GM18498 (cell line): ENCODE data around the gene CPNE2.

Experiments used
- ATAC-seq: cut with Tn5 transposase; IDR thresholded peaks from one replicate; pipeline ENCODE4 v1.9.1; 2021; ENCODE audit warnings: mild to moderate bottlenecking, moderate library complexity; ENCODE audit not compliant: unreplicated experiment

The CPNE2 gene

DNA sequence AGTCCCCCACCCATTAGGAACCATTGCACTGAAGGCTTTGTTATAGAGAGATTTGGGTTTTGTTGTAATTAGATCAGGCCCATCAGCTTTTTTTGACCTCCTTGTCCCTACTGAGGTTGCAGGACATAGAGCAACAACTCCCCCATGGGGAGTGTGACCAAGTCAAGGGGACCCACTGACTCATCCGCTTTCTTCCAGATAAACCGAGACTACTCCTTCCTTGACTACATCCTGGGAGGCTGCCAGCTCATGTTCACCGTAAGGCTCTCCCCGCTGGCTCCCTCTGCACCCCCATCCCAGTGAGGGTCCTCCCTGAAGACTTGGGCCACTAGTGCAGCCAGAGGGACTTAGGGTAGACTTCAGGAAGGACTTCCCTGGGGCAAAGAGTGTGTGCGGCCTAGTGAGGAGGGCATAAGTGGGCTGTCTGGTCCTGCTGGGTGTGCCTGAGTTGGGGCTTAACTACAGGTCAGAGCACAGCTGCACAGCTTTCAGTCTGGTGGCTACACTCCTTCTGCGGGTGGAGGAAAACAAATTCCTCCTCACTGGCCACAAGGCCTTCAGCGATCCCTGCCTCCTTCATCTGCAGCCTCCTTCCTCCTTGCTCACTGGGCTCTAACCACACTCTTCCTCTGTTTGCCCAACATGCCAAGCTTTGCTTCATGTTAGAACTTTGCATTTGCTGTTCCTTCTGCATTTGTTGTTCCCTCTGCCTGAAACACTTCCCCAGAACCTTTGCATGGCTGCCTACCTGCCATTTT, 31.0 kb downstream of the CPNE2 start:
- ATAC-seq, result no peak

DNA sequence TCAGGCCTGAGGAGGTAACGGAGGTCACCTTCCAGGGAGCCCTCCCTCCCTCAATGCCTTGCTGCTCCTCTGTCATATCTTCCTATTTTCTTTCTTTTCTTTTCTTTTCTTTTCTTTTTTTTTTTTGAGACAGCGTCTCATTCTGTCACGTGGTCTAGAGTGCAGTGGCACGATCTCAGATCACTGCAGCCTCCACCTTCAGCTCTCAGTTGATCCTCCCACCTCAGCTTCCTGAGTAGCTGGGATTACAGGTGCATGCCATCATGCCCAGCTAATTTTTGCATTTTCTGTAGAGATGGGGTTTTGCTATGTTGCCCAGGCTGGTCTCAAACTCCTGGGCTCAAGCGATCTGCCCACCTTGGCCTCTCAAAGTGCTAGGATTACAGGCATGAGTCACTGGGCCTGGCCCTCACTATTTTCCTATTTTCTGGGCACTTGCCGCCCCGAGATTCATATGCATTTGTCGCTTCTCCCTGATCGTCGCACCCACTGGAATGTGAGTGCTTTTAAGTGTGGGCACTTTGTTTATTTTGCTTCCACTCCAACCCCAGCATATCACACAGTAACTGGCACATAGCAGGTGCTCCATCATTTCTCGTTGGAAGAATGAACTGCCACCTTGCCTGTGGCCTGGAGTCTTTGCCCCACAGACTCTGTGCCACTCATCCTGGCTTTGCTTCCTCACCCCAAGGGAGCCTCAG, 31.7 kb downstream of the CPNE2 start:
- no peak for ATAC-seq

GRCh38 chr16:57125376-57125775, 33.0 kb downstream of the CPNE2 start:
- no peak for ATAC-seq

DNA sequence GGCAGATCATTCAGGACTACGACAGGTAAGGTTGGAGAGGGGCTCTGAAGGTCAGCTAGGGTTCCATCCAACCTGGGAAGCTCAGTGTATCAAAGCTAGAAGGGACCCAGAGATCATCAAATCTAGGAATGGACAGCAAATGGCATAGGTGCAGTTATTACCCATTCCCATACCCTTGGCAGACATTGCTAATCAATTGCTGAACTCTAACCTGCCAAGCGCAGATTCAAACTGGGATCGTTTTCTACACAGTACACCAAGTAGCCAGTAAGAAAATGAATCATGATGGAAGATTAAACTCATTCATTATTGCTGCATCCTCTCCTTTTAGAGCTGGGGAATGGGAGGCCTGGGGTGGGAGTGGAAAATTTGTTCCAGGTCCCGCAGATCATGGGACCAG, 33.6 kb downstream of the CPNE2 start:
- no peak for ATAC-seq

- ATAC-seq, result no peak
Observed at GRCh38 chr16:57126411-57126810, 34.0 kb downstream of the CPNE2 start.

DNA sequence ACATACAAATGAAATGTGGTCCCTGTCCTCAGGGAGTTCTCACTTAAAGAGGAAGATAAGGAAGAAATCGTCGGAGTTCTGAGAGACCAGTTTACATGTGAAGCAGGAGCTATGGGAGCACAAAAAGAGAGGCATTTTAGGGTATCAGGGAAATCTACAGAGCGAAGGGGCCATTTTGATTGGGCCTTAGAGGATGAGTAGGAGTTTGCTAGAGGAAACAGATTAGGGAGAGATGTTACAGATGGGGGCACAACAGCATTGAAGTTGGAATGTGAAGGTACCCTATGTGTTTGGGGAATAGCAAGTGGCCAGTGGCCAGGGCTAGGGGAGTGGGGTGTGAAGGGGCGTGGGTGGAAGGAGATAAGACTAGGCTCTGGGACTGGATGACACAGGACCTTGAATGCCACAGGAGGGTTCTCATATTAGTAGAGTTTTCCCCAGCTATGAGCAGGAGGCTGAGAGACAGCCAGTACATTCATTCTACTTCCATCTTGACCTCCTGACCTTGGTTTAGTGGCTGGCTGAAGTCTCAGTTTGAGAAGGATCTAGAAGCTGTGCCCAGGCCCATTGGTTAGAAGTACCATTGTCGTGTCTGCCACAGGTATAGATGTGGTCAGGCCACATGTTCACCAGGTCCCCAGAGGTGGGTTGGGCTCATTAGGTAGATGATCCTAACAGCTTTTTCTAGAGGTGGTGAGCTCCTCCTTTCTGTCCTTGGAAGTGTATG, 34.8 kb downstream of the CPNE2 start:
- ATAC-seq, result peak; percentile 38

DNA sequence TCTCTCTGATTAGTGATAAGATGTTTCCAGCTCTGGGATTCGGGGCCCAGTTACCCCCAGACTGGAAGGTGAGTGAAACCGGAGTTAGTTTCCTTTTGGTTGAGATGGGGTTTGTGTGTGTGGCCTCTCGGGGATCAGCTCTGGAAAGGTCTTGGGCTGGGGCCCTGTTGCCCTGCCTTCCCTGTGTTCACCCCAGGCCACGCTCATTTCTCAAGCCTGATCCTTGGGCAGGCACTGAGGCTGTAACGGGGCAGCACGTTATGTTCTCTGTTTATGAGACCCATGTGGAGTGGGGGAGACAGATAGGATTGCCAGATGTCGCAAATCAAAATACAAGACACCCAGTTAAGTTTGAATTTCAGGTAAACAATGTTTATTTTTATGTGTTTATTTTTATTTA, 35.5 kb downstream of the CPNE2 start:
- no peak for ATAC-seq

- no peak for ATAC-seq
Observed at GRCh38 chr16:57128771-57129389, 36.5 kb downstream of the CPNE2 start.

- ATAC-seq, result no peak
Observed at GRCh38 chr16:57130950-57131321, 38.6 kb downstream of the CPNE2 start.

GRCh38 chr16:57131351-57131970, 39.1 kb downstream of the CPNE2 start:
- no peak for ATAC-seq

- no peak for ATAC-seq
Observed at GRCh38 chr16:57132470-57132869, 40.1 kb downstream of the CPNE2 start.

GRCh38 chr16:57133031-57133430, 40.6 kb downstream of the CPNE2 start:
- no peak for ATAC-seq

GRCh38 chr16:57133886-57134285, 41.5 kb downstream of the CPNE2 start:
- no peak for ATAC-seq

DNA sequence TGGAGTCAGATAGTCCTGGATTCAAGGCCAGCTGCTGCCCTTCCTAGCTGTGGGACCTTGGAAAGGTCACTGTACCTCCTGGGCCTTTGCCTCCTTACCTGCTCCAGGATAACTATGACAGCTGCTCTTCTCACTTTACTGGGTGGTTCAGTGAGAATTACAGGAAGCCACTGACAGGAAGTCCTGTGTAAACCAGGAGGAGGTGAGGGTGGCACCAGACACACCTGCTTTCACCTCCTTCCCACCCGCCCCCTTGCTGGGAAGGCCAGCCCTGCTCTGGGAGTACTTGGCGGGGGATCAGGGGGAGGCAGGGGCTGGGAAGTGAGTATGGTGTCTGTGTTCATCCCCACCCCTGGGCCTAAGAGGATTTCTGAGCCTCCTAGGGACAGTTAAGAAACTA, 42.6 kb downstream of the CPNE2 start:
- ATAC-seq, result no peak

- no peak for ATAC-seq
Observed at GRCh38 chr16:57137043-57137442, 44.7 kb downstream of the CPNE2 start.

GRCh38 chr16:57137566-57138273, 45.3 kb downstream of the CPNE2 start:
- ATAC-seq, result no peak

DNA sequence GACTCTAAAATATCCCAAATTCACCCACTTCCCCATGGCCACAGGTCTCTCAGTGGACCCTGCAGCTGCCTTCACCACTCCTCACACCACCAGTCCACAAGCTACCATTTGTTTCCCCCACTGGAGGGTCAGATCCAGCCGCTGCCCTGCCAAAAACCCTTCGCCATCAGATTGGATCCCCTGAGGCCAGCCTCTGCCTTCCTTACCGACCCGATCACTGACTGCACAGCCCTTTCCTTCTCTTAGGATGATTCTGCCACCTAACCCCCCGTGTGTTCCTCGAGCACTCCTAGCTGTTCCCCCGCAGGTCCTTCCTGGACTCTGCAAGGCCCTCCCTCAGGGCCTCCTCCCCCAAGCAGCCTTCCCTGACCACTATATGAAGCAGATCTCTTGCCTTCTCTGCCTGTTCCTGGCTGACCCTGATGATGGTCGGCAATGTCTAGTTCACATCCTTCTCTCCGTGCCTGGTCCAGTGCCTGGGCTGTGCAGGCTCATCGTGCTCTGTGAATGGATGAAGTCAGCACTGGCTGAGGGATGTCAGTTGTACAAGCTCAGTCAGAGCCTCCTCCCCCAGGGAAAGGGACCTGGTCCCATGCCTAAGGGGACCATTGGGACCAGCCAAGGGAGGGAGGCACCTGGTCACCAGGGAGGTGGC, 46.0 kb downstream of the CPNE2 start:
- no peak for ATAC-seq

DNA sequence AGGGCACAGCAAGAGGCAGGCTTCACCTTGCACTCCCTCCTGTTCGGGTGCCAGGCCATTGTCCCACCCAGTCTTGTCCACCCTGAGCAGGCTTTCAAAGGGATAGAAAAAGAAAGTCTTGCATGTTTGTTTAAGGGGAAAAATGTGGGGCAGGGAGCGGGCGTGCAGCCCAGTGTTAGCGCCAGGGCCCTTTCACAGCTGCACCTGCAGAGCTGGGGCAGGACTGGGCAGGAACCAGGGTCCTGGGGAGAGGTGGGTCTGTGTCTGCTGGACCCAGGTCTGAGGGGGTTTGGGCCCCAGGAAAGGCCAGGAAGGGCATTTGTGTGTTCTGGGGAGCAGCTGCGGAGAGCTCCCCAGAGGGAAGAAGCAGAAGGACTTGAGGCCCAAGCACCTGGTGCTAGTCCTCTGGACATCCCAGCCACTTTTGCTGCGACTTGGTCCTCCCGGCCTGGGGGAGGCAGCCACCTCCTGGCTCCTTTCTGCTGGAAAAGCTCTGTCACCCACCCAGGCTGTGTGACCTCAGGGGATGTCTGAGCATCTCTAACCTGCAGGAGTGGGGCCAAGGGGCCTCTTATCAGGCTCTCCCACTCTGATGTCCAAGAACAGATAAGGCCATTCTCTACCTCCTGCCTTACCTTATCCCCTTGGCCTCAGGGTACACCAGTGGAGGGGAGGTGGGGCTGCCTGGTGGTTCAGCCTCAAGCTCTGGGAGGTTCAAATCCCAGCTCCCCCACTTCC, 48.7 kb downstream of the CPNE2 start:
- no peak for ATAC-seq
